HL-60 (cell line): ENCODE measurements around the gene CORIN.

Experiments used
- DNase-seq, 2 experiments: peaks; one replicate each; pipeline ENCODE4 v3.0.0-alpha.2; 2010 to 2020; ENCODE audit warnings: low read depth in 1 of 2, low spot score in 1 of 2
- H3K27ac ChIP-seq: fragments of 250-450 bp; sonication (Bioruptor Pico); replicated peaks from 2 replicates; pipeline ENCODE4 v1.5.1; 2020; ENCODE audit warnings: mild to moderate bottlenecking, moderate library complexity
- H3K27me3 ChIP-seq: fragments of 250-450 bp; sonication (Bioruptor Pico); 2 replicates; pipeline ENCODE4 v1.5.1; 2021; ENCODE audit warnings: mild to moderate bottlenecking, moderate library complexity; ENCODE audit not compliant: insufficient read depth, poor library complexity, severe bottlenecking
- H3K4me3 ChIP-seq: replicated peaks from 2 replicates; pipeline ENCODE4 v1.5.1; 2011; ENCODE audit warnings: mild to moderate bottlenecking, control low read depth, low read length; ENCODE audit not compliant: insufficient read depth
- GABPA ChIP-seq: IDR thresholded peaks from 2 replicates; pipeline ENCODE4 v1.6.1; 2012; ENCODE audit warnings: low read depth
- POLR2AphosphoS5 ChIP-seq: IDR thresholded peaks from 2 replicates; pipeline ENCODE4 v1.6.1; 2012; ENCODE audit warnings: low read depth
- SPI1 ChIP-seq: IDR thresholded peaks from 2 replicates; pipeline ENCODE4 v1.6.1; 2012; ENCODE audit warnings: low read depth, mild to moderate bottlenecking, borderline replicate concordance
- TF ChIP-seq, protein P1 (sequence below): IDR thresholded peaks from one replicate; pipeline ENCODE4 v1.5.1; 2011; ENCODE audit warnings: low read length, control low read depth, inconsistent platforms; ENCODE audit not compliant: insufficient read depth
- TF ChIP-seq, protein P2 (sequence below): IDR thresholded peaks from 2 replicates; pipeline ENCODE4 v1.6.1; 2012; ENCODE audit warnings: low read depth; ENCODE audit not compliant: insufficient replicate concordance

Gene CORIN

DNA sequence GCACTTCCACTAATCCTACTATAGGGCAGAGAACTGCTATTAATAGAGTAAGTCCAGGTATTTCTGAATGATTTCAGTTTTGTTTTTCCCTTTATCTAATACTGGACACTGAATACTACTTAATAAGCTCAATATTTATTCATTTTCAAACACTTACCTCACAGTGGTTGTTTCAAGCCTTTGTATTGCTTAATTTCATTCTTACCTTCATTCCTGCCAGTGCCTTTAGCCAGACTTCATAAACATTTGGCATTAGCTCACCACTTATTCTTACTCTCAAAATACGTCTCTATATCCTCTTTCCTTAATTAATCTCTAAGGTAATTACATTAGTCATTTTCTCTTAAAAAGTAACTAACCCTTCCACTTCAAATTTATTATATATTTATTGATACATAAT lies 18.8 kb upstream of the CORIN start:
- Histone ChIP-seq H3K4me3 (no peak overlapping the region), H3K27ac (no peak overlapping the region), H3K27me3 (no peaks in the 10 kb centered on the region)
- TF ChIP-seq, protein P1, sequence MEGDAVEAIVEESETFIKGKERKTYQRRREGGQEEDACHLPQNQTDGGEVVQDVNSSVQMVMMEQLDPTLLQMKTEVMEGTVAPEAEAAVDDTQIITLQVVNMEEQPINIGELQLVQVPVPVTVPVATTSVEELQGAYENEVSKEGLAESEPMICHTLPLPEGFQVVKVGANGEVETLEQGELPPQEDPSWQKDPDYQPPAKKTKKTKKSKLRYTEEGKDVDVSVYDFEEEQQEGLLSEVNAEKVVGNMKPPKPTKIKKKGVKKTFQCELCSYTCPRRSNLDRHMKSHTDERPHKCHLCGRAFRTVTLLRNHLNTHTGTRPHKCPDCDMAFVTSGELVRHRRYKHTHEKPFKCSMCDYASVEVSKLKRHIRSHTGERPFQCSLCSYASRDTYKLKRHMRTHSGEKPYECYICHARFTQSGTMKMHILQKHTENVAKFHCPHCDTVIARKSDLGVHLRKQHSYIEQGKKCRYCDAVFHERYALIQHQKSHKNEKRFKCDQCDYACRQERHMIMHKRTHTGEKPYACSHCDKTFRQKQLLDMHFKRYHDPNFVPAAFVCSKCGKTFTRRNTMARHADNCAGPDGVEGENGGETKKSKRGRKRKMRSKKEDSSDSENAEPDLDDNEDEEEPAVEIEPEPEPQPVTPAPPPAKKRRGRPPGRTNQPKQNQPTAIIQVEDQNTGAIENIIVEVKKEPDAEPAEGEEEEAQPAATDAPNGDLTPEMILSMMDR, result no peak
- no peak for TF ChIP-seq POLR2AphosphoS5
- no peak for TF ChIP-seq SPI1
- no peak for TF ChIP-seq GABPA
- TF ChIP-seq, protein P2, sequence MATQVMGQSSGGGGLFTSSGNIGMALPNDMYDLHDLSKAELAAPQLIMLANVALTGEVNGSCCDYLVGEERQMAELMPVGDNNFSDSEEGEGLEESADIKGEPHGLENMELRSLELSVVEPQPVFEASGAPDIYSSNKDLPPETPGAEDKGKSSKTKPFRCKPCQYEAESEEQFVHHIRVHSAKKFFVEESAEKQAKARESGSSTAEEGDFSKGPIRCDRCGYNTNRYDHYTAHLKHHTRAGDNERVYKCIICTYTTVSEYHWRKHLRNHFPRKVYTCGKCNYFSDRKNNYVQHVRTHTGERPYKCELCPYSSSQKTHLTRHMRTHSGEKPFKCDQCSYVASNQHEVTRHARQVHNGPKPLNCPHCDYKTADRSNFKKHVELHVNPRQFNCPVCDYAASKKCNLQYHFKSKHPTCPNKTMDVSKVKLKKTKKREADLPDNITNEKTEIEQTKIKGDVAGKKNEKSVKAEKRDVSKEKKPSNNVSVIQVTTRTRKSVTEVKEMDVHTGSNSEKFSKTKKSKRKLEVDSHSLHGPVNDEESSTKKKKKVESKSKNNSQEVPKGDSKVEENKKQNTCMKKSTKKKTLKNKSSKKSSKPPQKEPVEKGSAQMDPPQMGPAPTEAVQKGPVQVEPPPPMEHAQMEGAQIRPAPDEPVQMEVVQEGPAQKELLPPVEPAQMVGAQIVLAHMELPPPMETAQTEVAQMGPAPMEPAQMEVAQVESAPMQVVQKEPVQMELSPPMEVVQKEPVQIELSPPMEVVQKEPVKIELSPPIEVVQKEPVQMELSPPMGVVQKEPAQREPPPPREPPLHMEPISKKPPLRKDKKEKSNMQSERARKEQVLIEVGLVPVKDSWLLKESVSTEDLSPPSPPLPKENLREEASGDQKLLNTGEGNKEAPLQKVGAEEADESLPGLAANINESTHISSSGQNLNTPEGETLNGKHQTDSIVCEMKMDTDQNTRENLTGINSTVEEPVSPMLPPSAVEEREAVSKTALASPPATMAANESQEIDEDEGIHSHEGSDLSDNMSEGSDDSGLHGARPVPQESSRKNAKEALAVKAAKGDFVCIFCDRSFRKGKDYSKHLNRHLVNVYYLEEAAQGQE, result no peak
- no peak for DNase-seq

- no peaks in the 10 kb centered on the region for H3K27me3 ChIP-seq
- H3K4me3 ChIP-seq, result no peak overlapping the region
- TF ChIP-seq SPI1, result no peak
- TF ChIP-seq GABPA, result no peak
- TF ChIP-seq, protein P1, result no peak
- no peak for TF ChIP-seq POLR2AphosphoS5
- TF ChIP-seq, protein P2, result no peak
- no peak for DNase-seq
- no peak overlapping the region for H3K27ac ChIP-seq
Measured at GRCh38 chr4:47855350-47855749, 17.5 kb upstream of the CORIN start.

DNA sequence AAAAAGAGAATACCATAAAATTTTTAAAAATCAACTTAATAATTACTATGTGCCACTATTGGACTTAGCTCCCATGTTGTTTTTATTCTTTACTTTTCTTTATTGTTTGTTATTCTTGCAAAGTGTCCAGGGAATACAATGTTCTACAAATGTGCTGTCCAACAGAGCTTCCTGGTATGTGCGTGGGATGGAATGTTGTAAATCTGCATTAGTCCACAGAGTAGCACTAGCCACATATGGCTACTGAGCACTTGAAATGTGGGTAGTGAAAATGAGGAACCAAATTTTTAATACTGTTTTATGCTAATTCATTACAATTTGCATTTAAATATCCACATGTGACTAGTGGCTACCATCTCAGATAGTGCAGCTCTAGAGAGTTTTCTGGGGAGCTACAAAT lies 14.3 kb upstream of the CORIN start:
- Histone ChIP-seq H3K27ac (no peak overlapping the region), H3K27me3 (no peaks in the 10 kb centered on the region), H3K4me3 (no peak overlapping the region)
- TF ChIP-seq SPI1, result no peak
- TF ChIP-seq GABPA, result no peak
- no peak for TF ChIP-seq POLR2AphosphoS5
- TF ChIP-seq, protein P1, result no peak
- TF ChIP-seq, protein P2, result no peak
- DNase-seq, result no peak
